Measurements from ENCODE around the gene PDZRN3. TPM values are rescaled to one million over a fixed set of nuclear protein-coding genes. Genes with fewer than 3 reads are reported as not detected.

The PDZRN3 gene
- total and polyA plus RNA-seq, 7 experiments from 2014 or later: not detected

DNA sequence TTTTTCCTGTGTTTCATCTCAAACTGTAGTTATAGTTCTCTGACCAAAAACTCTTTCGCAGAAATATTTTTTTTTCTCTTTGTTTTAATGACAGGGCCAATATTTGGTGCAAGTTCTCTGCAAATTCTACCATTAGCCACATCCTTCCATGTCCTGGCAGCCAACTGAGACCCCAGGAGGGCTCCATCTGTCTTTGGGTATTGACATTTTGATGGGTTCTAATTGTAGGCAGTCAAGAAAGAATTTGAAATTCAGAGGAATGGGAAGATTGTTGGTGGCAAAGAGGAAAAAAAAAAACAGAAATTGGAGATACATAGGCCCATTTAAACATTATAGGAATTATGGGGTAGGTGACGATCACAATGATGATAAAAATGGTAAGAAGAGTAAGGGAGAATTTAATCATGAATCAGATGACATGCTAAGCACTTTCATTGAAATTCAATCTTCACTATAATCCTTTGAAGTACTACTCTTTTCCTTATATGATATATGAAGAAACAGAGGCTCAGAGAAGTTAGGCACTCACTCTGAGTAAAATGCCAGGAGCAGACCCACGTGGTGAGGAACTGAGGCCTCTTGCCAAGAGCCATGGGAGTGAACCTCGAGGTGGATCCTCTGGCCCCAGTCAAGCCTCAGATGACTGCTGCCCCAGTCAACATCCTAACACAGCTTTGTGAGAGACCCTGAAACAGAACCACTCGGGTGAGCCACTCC lies 151.4 kb downstream of the PDZRN3 start:
- Histone ChIP-seq H3K4me3 (ENCODE audit: low read length) (no peak overlapping the region), H3K27ac (ENCODE audit: low read depth, low read length) (no peak overlapping the region), H3K4me1 (ENCODE audit: control insufficient read depth in 2 of 2, insufficient read depth in 2 of 2, low read length in 2 of 2) (no peaks in the 10 kb centered on the region), H3K9me3 (ENCODE audit: control insufficient read depth in 2 of 3, low read length in 3 of 3) (peaks cover 0 to 5% (median 0%) of the 10 kb centered on the region in 3 experiments), H3K36me3 (ENCODE audit: control insufficient read depth in 2 of 3, insufficient read depth in 3 of 3, low read length in 3 of 3) (no peaks in the 10 kb centered on the region), H3K27me3 (ENCODE audit: control insufficient read depth in 2 of 2, insufficient read depth in 2 of 2, low read length in 2 of 2) (no peaks in the 10 kb centered on the region)
- Mint-ChIP-seq H3K4me3 (no peak overlapping the region), H3K36me3 (peaks cover 0 to 6% (median 0%) of the 10 kb centered on the region in 5 donors), H3K27ac (no peak overlapping the region), H3K27me3 (peaks cover 12 to 32% (median 24%) of the 10 kb centered on the region in 5 donors), H3K4me1 (no peaks in the 10 kb centered on the region), H3K9me3 (peaks cover 0 to 32% (median 5%) of the 10 kb centered on the region in 11 donors)
- intact Hi-C loops (cut with micrococcal nuclease): no loop called here
- POLR2A ChIA-PET: no interaction called here
- no peak for DNase-seq
- no peak for ATAC-seq
- CTCF ChIA-PET: no interaction called here

DNA sequence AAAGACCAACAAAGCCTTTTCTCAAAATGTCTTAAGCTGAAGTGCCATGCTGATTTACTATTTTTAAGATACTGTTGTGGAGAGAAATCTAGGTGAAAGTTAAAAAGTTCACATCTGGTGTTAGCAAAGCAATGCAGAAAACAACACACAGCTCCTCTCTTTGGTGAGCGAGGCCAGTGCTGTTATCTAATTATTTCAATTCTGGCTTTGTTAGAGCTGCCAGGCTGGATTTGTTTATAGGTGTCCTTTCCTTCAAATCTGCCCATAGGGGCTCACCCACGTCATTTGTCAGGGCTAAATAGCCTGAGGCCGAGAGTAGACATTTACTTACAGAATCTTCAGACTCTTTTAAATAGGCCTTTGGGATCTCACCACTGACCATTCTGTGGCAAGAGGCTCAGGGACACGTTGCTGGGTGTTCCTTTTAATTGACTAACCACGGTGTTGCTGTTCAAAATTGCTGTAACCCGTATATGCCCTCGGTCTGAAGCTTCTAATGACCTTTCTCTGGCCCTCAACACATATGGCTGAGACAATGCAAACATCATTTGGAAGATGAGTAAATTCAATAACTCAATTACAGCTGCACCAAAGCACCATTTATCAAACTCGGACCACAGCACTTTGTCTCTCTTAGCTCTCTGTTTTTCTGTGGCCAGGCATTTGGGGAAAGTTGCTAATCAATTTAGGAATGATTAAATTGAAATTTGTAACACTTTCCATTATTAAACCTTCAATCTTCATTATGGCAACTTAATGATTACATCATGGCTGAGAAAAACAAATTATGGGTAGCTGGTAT lies 152.6 kb downstream of the PDZRN3 start:
- no peaks in the 10 kb centered on the region for H3K36me3 ChIP-seq (ENCODE audit: control insufficient read depth in 2 of 3, insufficient read depth in 3 of 3, low read length in 3 of 3)
- no peak overlapping the region for H3K4me3 Mint-ChIP-seq
- POLR2A ChIA-PET: no interaction called here
- H3K9me3 ChIP-seq (ENCODE audit: control insufficient read depth in 2 of 3, low read length in 3 of 3): peaks cover 0 to 2% (median 0%) of the 10 kb centered on the region in 3 experiments
- peaks cover 0 to 25% (median 5%) of the 10 kb centered on the region in 11 donors for H3K9me3 Mint-ChIP-seq
- intact Hi-C loops (cut with micrococcal nuclease): no loop called here
- CTCF ChIA-PET: no interaction called here
- H3K27ac Mint-ChIP-seq: no peak overlapping the region
- peaks cover 0 to 6% (median 0%) of the 10 kb centered on the region in 5 donors for H3K36me3 Mint-ChIP-seq
- H3K4me3 ChIP-seq (ENCODE audit: low read length): no peak overlapping the region
- no peak overlapping the region for H3K27ac ChIP-seq (ENCODE audit: low read depth, low read length)
- no peak for DNase-seq
- peaks cover 12 to 28% (median 18%) of the 10 kb centered on the region in 5 donors for H3K27me3 Mint-ChIP-seq
- H3K4me1 Mint-ChIP-seq: no peaks in the 10 kb centered on the region
- no peaks in the 10 kb centered on the region for H3K4me1 ChIP-seq (ENCODE audit: control insufficient read depth in 2 of 2, insufficient read depth in 2 of 2, low read length in 2 of 2)
- no peaks in the 10 kb centered on the region for H3K27me3 ChIP-seq (ENCODE audit: control insufficient read depth in 2 of 2, insufficient read depth in 2 of 2, low read length in 2 of 2)
- ATAC-seq: no peak

DNA sequence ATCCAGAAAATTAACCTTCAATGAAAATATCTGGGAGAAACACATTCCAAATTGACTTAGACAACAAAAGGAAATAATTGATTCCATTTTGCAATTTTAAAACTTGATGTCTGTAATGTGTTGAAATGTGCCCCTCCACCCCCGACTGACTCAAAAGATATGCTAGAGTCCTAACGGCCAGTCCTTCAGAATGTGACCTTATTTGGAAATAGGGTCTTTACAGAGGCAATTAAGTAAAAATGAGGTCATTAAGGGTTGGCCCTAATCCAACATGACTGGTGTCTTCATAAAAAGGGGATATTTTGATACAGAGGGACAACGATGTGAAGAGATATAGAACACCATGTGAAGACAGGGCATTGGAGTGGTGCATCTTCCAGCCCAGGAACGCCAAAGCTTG lies 153.9 kb downstream of the PDZRN3 start:
- Histone ChIP-seq H3K27ac (ENCODE audit: low read depth, low read length) (no peak overlapping the region), H3K36me3 (ENCODE audit: control insufficient read depth in 2 of 3, insufficient read depth in 3 of 3, low read length in 3 of 3) (no peaks in the 10 kb centered on the region), H3K9me3 (ENCODE audit: control insufficient read depth in 2 of 3, low read length in 3 of 3) (no peaks in the 10 kb centered on the region), H3K4me3 (ENCODE audit: low read length) (no peak overlapping the region), H3K4me1 (ENCODE audit: control insufficient read depth in 2 of 2, insufficient read depth in 2 of 2, low read length in 2 of 2) (no peaks in the 10 kb centered on the region), H3K27me3 (ENCODE audit: control insufficient read depth in 2 of 2, insufficient read depth in 2 of 2, low read length in 2 of 2) (no peaks in the 10 kb centered on the region)
- ATAC-seq (no peak), DNase-seq (no peak)
- peaks cover 0 to 6% (median 0%) of the 10 kb centered on the region in 5 donors for H3K36me3 Mint-ChIP-seq
- intact Hi-C loops (cut with micrococcal nuclease): no loop called here
- POLR2A ChIA-PET: no interaction called here
- H3K4me1 Mint-ChIP-seq: no peaks in the 10 kb centered on the region
- H3K27me3 Mint-ChIP-seq: peaks cover 9 to 28% (median 15%) of the 10 kb centered on the region in 5 donors
- no peak overlapping the region for H3K4me3 Mint-ChIP-seq
- CTCF ChIA-PET: no interaction called here
- peaks cover 0 to 12% (median 2%) of the 10 kb centered on the region in 11 donors for H3K9me3 Mint-ChIP-seq
- no peak overlapping the region for H3K27ac Mint-ChIP-seq

DNA sequence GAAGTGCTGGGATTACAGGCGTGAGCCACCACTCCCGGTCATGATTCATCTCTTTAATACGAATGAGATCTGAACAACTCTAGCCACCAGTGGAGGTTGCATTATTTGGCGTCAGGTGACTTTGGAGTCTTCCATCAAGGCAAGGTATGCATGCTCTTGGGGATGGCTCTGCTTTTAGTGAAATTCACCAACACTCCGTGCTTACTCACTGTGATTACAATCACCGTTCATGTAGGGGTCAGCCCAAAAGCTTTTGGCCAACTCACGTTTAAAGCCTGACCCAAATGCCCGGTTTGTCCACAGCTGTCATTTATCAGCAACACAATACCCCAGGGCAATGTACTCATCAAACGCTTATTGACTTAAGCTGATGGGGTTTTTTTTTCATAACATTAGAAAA lies 155.4 kb downstream of the PDZRN3 start:
- no peaks in the 10 kb centered on the region for H3K9me3 ChIP-seq (ENCODE audit: control insufficient read depth in 2 of 3, low read length in 3 of 3)
- H3K27ac Mint-ChIP-seq: no peak overlapping the region
- no peaks in the 10 kb centered on the region for H3K36me3 ChIP-seq (ENCODE audit: control insufficient read depth in 2 of 3, insufficient read depth in 3 of 3, low read length in 3 of 3)
- H3K9me3 Mint-ChIP-seq: peaks cover 0 to 2% (median 0%) of the 10 kb centered on the region in 11 donors
- no peak for ATAC-seq
- H3K36me3 Mint-ChIP-seq: peaks cover 0 to 3% (median 0%) of the 10 kb centered on the region in 5 donors
- H3K4me3 Mint-ChIP-seq: no peak overlapping the region
- no peak overlapping the region for H3K4me3 ChIP-seq (ENCODE audit: low read length)
- no peaks in the 10 kb centered on the region for H3K4me1 ChIP-seq (ENCODE audit: control insufficient read depth in 2 of 2, insufficient read depth in 2 of 2, low read length in 2 of 2)
- no peak overlapping the region for H3K27ac ChIP-seq (ENCODE audit: low read depth, low read length)
- no peak for DNase-seq
- CTCF ChIA-PET: no interaction called here
- H3K27me3 Mint-ChIP-seq: peaks cover 6 to 25% (median 17%) of the 10 kb centered on the region in 5 donors
- no peaks in the 10 kb centered on the region for H3K27me3 ChIP-seq (ENCODE audit: control insufficient read depth in 2 of 2, insufficient read depth in 2 of 2, low read length in 2 of 2)
- no peaks in the 10 kb centered on the region for H3K4me1 Mint-ChIP-seq
- POLR2A ChIA-PET: no interaction called here
- intact Hi-C loops (cut with micrococcal nuclease): no loop called here

DNA sequence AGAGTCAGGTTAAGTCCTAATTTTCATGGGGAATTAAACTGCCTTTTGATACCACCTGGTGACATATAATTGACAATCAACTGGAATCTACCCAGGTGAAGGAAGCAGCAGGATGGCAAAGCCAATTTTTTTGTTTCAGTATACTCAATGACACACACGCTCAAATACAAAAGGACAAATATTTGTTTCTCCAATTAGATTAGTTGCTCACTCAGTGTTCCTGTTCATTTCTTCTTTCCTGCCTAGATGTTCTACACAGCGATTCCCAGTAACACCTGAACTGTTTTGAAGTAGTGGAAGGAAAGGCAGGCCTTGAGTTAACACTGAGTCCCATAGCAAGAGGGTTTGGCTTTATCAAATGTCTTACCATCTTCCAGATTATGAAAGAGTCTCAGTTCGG lies 157.5 kb downstream of the PDZRN3 start:
- Mint-ChIP-seq H3K27me3 (peaks cover under 1 to 10% (median 8%) of the 10 kb centered on the region in 5 donors), H3K4me1 (no peaks in the 10 kb centered on the region), H3K27ac (peak overlapping the region in 1 of 9 donors; percentile 25), H3K9me3 (peaks cover 0 to 2% (median 0%) of the 10 kb centered on the region in 11 donors), H3K36me3 (no peaks in the 10 kb centered on the region), H3K4me3 (no peak overlapping the region)
- Histone ChIP-seq H3K27me3 (ENCODE audit: control insufficient read depth in 2 of 2, insufficient read depth in 2 of 2, low read length in 2 of 2) (no peaks in the 10 kb centered on the region), H3K36me3 (ENCODE audit: control insufficient read depth in 2 of 3, insufficient read depth in 3 of 3, low read length in 3 of 3) (no peaks in the 10 kb centered on the region), H3K4me1 (ENCODE audit: control insufficient read depth in 2 of 2, insufficient read depth in 2 of 2, low read length in 2 of 2) (no peaks in the 10 kb centered on the region), H3K4me3 (ENCODE audit: low read length) (no peak overlapping the region), H3K9me3 (ENCODE audit: control insufficient read depth in 2 of 3, low read length in 3 of 3) (no peaks in the 10 kb centered on the region), H3K27ac (ENCODE audit: low read depth, low read length) (no peak overlapping the region)
- ATAC-seq (no peak), DNase-seq (no peak)
- intact Hi-C loops (cut with micrococcal nuclease): no loop called here
- POLR2A ChIA-PET: no interaction called here
- CTCF ChIA-PET: no interaction called here

DNA sequence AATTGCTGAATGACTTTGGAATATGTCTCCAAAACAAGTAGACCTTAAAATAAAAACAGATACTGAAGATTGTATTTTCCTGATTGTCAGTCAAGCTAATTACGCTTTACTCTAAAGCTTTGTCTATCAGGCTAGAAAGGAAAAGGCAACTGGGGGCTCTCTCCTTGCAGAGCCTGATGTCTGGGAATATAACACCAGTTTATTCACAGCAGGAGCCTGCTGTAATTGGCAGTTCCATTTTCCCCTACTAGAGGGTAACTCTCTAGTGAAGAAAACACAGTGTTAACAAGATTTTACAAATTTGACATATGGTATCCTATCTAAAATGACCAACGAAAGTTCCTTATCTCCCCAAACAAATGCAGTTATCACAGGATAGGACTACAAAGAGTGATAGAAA lies 158.8 kb downstream of the PDZRN3 start:
- Mint-ChIP-seq H3K4me3 (no peak overlapping the region), H3K36me3 (no peaks in the 10 kb centered on the region), H3K27ac (no peak overlapping the region), H3K4me1 (no peaks in the 10 kb centered on the region), H3K27me3 (peaks cover 1 to 14% (median 8%) of the 10 kb centered on the region in 5 donors), H3K9me3 (peaks cover 0 to 2% (median 0%) of the 10 kb centered on the region in 11 donors)
- H3K27ac ChIP-seq (ENCODE audit: low read depth, low read length): no peak overlapping the region
- no peaks in the 10 kb centered on the region for H3K27me3 ChIP-seq (ENCODE audit: control insufficient read depth in 2 of 2, insufficient read depth in 2 of 2, low read length in 2 of 2)
- H3K9me3 ChIP-seq (ENCODE audit: control insufficient read depth in 2 of 3, low read length in 3 of 3): no peaks in the 10 kb centered on the region
- no peak for ATAC-seq
- no peak overlapping the region for H3K4me3 ChIP-seq (ENCODE audit: low read length)
- no peaks in the 10 kb centered on the region for H3K36me3 ChIP-seq (ENCODE audit: control insufficient read depth in 2 of 3, insufficient read depth in 3 of 3, low read length in 3 of 3)
- ChIA-PET CTCF (no interaction called here), POLR2A (no interaction called here)
- no peaks in the 10 kb centered on the region for H3K4me1 ChIP-seq (ENCODE audit: control insufficient read depth in 2 of 2, insufficient read depth in 2 of 2, low read length in 2 of 2)
- DNase-seq: no peak
- intact Hi-C loops (cut with micrococcal nuclease): no loop called here

Data from naive thymus-derived CD4-positive, alpha-beta T cell (primary cell).